GM18505 (cell line): ENCODE data around the gene FER.

Source experiments
- ATAC-seq: cut with Tn5 transposase; IDR thresholded peaks from one replicate; pipeline ENCODE4 v1.9.1; 2021; ENCODE audit not compliant: unreplicated experiment
- POLR2A ChIP-seq: IDR thresholded peaks from 4 replicates; pipeline ENCODE4 v1.6.1; 2011; ENCODE audit warnings: borderline replicate concordance; ENCODE audit not compliant: insufficient read depth, insufficient read length; ENCODE audit errors: extremely low read depth

FER gene

GRCh38 chr5:109111680-109112079 lies 364.0 kb downstream of the FER start:
- no peak for ATAC-seq
- no peak for TF ChIP-seq POLR2A

- no peak for ATAC-seq
- no peak for TF ChIP-seq POLR2A
Measured at GRCh38 chr5:109113608-109114007, 365.9 kb downstream of the FER start.

- ATAC-seq, result no peak
- TF ChIP-seq POLR2A, result no peak
Measured at GRCh38 chr5:109121225-109121624, 373.5 kb downstream of the FER start.

GRCh38 chr5:109125755-109126429 lies 378.2 kb downstream of the FER start:
- no peak for ATAC-seq
- TF ChIP-seq POLR2A, result no peak

GRCh38 chr5:109126481-109126880 lies 378.8 kb downstream of the FER start:
- no peak for TF ChIP-seq POLR2A

GRCh38 chr5:109136906-109137305 lies 389.2 kb downstream of the FER start:
- ATAC-seq, result no peak
- no peak for TF ChIP-seq POLR2A

More at GRCh38 chr5:109126481-109126880, 378.8 kb downstream of the FER start:
- no peak for ATAC-seq

- no peak for TF ChIP-seq POLR2A
- no peak for ATAC-seq
Measured at GRCh38 chr5:109141222-109142200, 393.8 kb downstream of the FER start.

- ATAC-seq, result no peak
- TF ChIP-seq POLR2A, result no peak
Measured at GRCh38 chr5:109143031-109143430, 395.3 kb downstream of the FER start.

GRCh38 chr5:109145139-109145538 lies 397.4 kb downstream of the FER start:
- TF ChIP-seq POLR2A, result no peak
- no peak for ATAC-seq

- TF ChIP-seq POLR2A, result no peak
- no peak for ATAC-seq
Measured at GRCh38 chr5:109146591-109146990, 398.9 kb downstream of the FER start.

- no peak for TF ChIP-seq POLR2A
- no peak for ATAC-seq
Measured at GRCh38 chr5:109152565-109152964, 404.9 kb downstream of the FER start.

- ATAC-seq, result peak; percentile 78
- TF ChIP-seq POLR2A, result no peak
Measured at GRCh38 chr5:109155625-109156024, 407.9 kb downstream of the FER start.

GRCh38 chr5:109156885-109157284 lies 409.2 kb downstream of the FER start:
- ATAC-seq, result no peak
- no peak for TF ChIP-seq POLR2A

GRCh38 chr5:109160468-109160867 lies 412.8 kb downstream of the FER start:
- no peak for ATAC-seq
- no peak for TF ChIP-seq POLR2A
